Suprapubic skin (tissue), 4 donors: Measurements from ENCODE around the gene FGD5.

Experiments
- EP300 ChIP-seq: sonication (generic); formaldehyde crosslinking; IDR thresholded peaks from one replicate; pipeline ENCODE4 v1.6.1; 2017; ENCODE audit warnings: antibody characterized with exemption
- POLR2AphosphoS5 ChIP-seq, 3 donors: sonication (generic); formaldehyde crosslinking; IDR thresholded peaks; one replicate each; pipeline ENCODE4 v1.6.1; 2017; ENCODE audit warnings: antibody characterized with exemption in 3 of 3
- TF ChIP-seq, protein P1 (sequence below), 2 donors: fragments of 200-600 bp in 1 of 2; fragments of 450-650 bp in 1 of 2; sonication (generic) in 1 of 2; IDR thresholded peaks; one replicate each; pipeline ENCODE4 v1.5.1; 2016 to 2019; ENCODE audit warnings: antibody characterized with exemption in 2 of 2, mild to moderate bottlenecking in 1 of 2, moderate library complexity in 1 of 2

DNA sequence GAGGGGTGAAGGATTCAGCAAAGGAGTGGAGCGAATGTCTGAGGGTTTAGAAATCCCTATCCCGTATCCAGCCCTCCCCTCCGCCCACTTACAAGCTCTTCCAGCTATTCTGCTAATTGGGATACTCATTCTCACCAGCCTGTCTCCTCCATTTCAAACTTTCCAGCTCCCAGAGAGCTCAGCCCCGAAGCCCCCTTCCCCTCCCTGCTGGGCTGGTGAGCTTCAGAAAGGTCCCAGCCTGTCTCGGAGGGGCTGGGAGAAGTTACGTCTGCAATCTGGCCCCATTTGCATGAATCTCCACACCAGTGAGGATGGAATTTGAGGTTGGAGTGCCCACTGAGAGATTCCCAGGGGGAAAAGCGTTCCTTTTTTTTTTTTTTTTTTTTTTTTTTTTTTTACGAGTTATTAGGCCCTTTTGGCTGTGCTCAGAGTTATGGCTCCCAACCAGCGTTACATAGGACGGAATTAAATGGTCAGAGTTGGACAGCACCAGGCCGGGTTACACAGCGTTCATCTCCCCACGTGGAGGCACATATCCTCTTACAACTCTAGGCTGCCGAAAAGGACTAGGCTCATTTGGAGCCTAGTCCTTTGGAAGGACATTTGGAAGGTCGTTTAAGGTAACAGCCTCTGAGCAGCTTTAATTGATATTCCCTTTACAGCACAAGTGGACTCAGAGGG lies 34.6 kb downstream of the FGD5 start:
- TF ChIP-seq, protein P1, sequence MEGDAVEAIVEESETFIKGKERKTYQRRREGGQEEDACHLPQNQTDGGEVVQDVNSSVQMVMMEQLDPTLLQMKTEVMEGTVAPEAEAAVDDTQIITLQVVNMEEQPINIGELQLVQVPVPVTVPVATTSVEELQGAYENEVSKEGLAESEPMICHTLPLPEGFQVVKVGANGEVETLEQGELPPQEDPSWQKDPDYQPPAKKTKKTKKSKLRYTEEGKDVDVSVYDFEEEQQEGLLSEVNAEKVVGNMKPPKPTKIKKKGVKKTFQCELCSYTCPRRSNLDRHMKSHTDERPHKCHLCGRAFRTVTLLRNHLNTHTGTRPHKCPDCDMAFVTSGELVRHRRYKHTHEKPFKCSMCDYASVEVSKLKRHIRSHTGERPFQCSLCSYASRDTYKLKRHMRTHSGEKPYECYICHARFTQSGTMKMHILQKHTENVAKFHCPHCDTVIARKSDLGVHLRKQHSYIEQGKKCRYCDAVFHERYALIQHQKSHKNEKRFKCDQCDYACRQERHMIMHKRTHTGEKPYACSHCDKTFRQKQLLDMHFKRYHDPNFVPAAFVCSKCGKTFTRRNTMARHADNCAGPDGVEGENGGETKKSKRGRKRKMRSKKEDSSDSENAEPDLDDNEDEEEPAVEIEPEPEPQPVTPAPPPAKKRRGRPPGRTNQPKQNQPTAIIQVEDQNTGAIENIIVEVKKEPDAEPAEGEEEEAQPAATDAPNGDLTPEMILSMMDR (IDR thresholded peaks at IDR 0.05) = no peak
- TF ChIP-seq EP300 = no peak
- TF ChIP-seq POLR2AphosphoS5 (IDR thresholded peaks at IDR 0.05) = no peak
